Mesendoderm (in vitro differentiated cells): ENCODE measurements around the gene GPATCH4.

Source experiments
- DNase-seq: peaks from one replicate; pipeline ENCODE4 v3.0.0; 2013
- H2AK5ac ChIP-seq: 2 replicates; pipeline ENCODE4 v1.6.1; 2013; ENCODE audit warnings: low read length, inconsistent platforms
- H2BK120ac ChIP-seq: 2 replicates; pipeline ENCODE4 v1.6.1; 2013; ENCODE audit warnings: low read depth, mild to moderate bottlenecking, low read length, moderate library complexity, mixed read lengths
- H2BK15ac ChIP-seq: replicated peaks from 2 replicates; pipeline ENCODE4 v1.6.1; 2013; ENCODE audit warnings: low read depth, mild to moderate bottlenecking, moderate library complexity
- H2BK5ac ChIP-seq: 2 replicates; pipeline ENCODE4 v1.6.1; 2013; ENCODE audit warnings: low read length, inconsistent platforms
- H3K18ac ChIP-seq: 2 replicates; pipeline ENCODE4 v1.6.1; 2013; ENCODE audit warnings: mild to moderate bottlenecking, low read length, mixed read lengths
- H3K23ac ChIP-seq: one replicate; pipeline ENCODE4 v1.6.1; 2013; ENCODE audit warnings: low read length
- H3K27ac ChIP-seq: 2 replicates; pipeline ENCODE4 v1.5.1; 2013; ENCODE audit warnings: low read depth, mild to moderate bottlenecking, inconsistent platforms, low read length, moderate library complexity
- H3K27me3 ChIP-seq: 2 replicates; pipeline ENCODE4 v1.6.1; 2013; ENCODE audit warnings: low read length, control low read depth, mild to moderate bottlenecking, inconsistent platforms; ENCODE audit not compliant: insufficient read depth, poor library complexity
- H3K36me3 ChIP-seq: 2 replicates; pipeline ENCODE4 v1.6.1; 2013; ENCODE audit warnings: low read length, inconsistent platforms; ENCODE audit not compliant: control insufficient read depth, insufficient read depth
- H3K4ac ChIP-seq: one replicate; pipeline ENCODE4 v1.6.1; 2013; ENCODE audit warnings: low read depth, mild to moderate bottlenecking, low read length, moderate library complexity
- H3K4me1 ChIP-seq: 2 replicates; pipeline ENCODE4 v1.6.1; 2013; ENCODE audit warnings: low read depth, low read length, inconsistent platforms; ENCODE audit not compliant: control insufficient read depth
- H3K4me2 ChIP-seq: 2 replicates; pipeline ENCODE4 v1.6.1; 2013; ENCODE audit warnings: low read length
- H3K4me3 ChIP-seq: 2 replicates; pipeline ENCODE4 v1.5.1; 2013; ENCODE audit warnings: mild to moderate bottlenecking, low read length
- H3K56ac ChIP-seq: one replicate; pipeline ENCODE4 v1.6.1; 2013; ENCODE audit warnings: low read length
- H3K79me1 ChIP-seq: 2 replicates; pipeline ENCODE4 v1.6.1; 2013; ENCODE audit warnings: low read length, inconsistent platforms
- H3K79me2 ChIP-seq: 2 replicates; pipeline ENCODE4 v1.6.1; 2013; ENCODE audit warnings: mild to moderate bottlenecking, low read length; ENCODE audit not compliant: control insufficient read depth, insufficient read depth
- H3K9ac ChIP-seq: 2 replicates; pipeline ENCODE4 v1.6.1; 2013; ENCODE audit warnings: low read length, inconsistent platforms
- H4K5ac ChIP-seq: one replicate; pipeline ENCODE4 v1.6.1; 2013; ENCODE audit warnings: low read length
- H4K8ac ChIP-seq: one replicate; pipeline ENCODE4 v1.6.1; 2013; ENCODE audit warnings: low read depth, mild to moderate bottlenecking, control low read depth, low read length, moderate library complexity
- WGBS: extraction: QIAGEN DNeasy Blood & Tissue Kit; methylation state at CpG from one replicate; pipeline ENCODE4 v1.1.7; 2013; ENCODE audit warnings: low lambda C conversion rate, missing lambda C conversion rate; ENCODE audit not compliant: insufficient coverage; ENCODE audit errors: extremely low coverage; 5-methylcytosine and 5-hydroxymethylcytosine counted together

GPATCH4 gene

GRCh38 chr1:156598731-156599432 is 2.4 kb downstream of the GPATCH4 start:
- H2BK120ac ChIP-seq = no peak overlapping the region
- H3K4ac ChIP-seq = no peak overlapping the region
- no peak overlapping the region for H3K23ac ChIP-seq
- no peak overlapping the region for H3K4me3 ChIP-seq
- H2AK5ac ChIP-seq = no peak overlapping the region
- no peak overlapping the region for H4K5ac ChIP-seq
- peaks cover 9% of the 10 kb centered on the region for H3K36me3 ChIP-seq
- WGBS = no CpG with 5 or more reads among the region's 4 CpGs
- peaks cover 13% of the 10 kb centered on the region for H3K79me2 ChIP-seq
- no peak for DNase-seq
- H2BK5ac ChIP-seq = no peak overlapping the region
- no peaks in the 10 kb centered on the region for H3K27me3 ChIP-seq
- no peak overlapping the region for H3K9ac ChIP-seq
- H3K79me1 ChIP-seq = peaks cover 14% of the 10 kb centered on the region
- no peak overlapping the region for H3K4me2 ChIP-seq
- H4K8ac ChIP-seq = no peak overlapping the region
- H3K27ac ChIP-seq = no peak overlapping the region
- no peaks in the 10 kb centered on the region for H3K4me1 ChIP-seq
- H2BK15ac ChIP-seq = no peak overlapping the region
- no peak overlapping the region for H3K56ac ChIP-seq
- no peak overlapping the region for H3K18ac ChIP-seq

- no peaks in the 10 kb centered on the region for H3K4me1 ChIP-seq
- no CpG with 5 or more reads among the region's 5 CpGs for WGBS
- peaks cover 14% of the 10 kb centered on the region for H3K79me1 ChIP-seq
- H3K36me3 ChIP-seq = peaks cover 9% of the 10 kb centered on the region
- H3K4me3 ChIP-seq = no peak overlapping the region
- no peak overlapping the region for H3K18ac ChIP-seq
- peaks cover 13% of the 10 kb centered on the region for H3K79me2 ChIP-seq
- H3K27me3 ChIP-seq = no peaks in the 10 kb centered on the region
- no peak overlapping the region for H3K9ac ChIP-seq
- H3K4ac ChIP-seq = no peak overlapping the region
- no peak overlapping the region for H3K56ac ChIP-seq
- no peak overlapping the region for H2AK5ac ChIP-seq
- H2BK5ac ChIP-seq = no peak overlapping the region
- no peak overlapping the region for H3K23ac ChIP-seq
- no peak overlapping the region for H2BK120ac ChIP-seq
- H4K5ac ChIP-seq = no peak overlapping the region
- no peak overlapping the region for H3K27ac ChIP-seq
- no peak overlapping the region for H4K8ac ChIP-seq
- H3K4me2 ChIP-seq = no peak overlapping the region
- no peak overlapping the region for H2BK15ac ChIP-seq
- DNase-seq = no peak
Measured at GRCh38 chr1:156598125-156598524, 3.2 kb downstream of the GPATCH4 start.

- Histone ChIP-seq H3K27ac (no peak overlapping the region), H3K56ac (no peak overlapping the region), H3K36me3 (peaks cover 9% of the 10 kb centered on the region), H3K79me1 (peaks cover 14% of the 10 kb centered on the region), H3K27me3 (no peaks in the 10 kb centered on the region), H3K4me3 (no peak overlapping the region), H3K23ac (no peak overlapping the region), H2BK120ac (no peak overlapping the region), H3K4ac (no peak overlapping the region), H4K8ac (no peak overlapping the region), H3K9ac (no peak overlapping the region), H2BK5ac (no peak overlapping the region), H2BK15ac (no peak overlapping the region), H3K4me1 (no peaks in the 10 kb centered on the region), H3K18ac (no peak overlapping the region), H3K4me2 (no peak overlapping the region), H4K5ac (no peak overlapping the region), H2AK5ac (no peak overlapping the region), H3K79me2 (peaks cover 13% of the 10 kb centered on the region)
- DNase-seq = no peak
- no CpG with 5 or more reads among the region's 3 CpGs for WGBS
Measured at GRCh38 chr1:156596426-156596825, 4.9 kb downstream of the GPATCH4 start.

GRCh38 chr1:156595016-156595415 is 6.3 kb downstream of the GPATCH4 start:
- WGBS = no CpG with 5 or more reads among the region's 2 CpGs

GRCh38 chr1:156594190-156594589 is 7.1 kb downstream of the GPATCH4 start:
- Histone ChIP-seq H3K36me3 (peaks cover 9% of the 10 kb centered on the region), H2BK120ac (no peak overlapping the region), H3K4me3 (no peak overlapping the region)

More at GRCh38 chr1:156595016-156595415, 6.3 kb downstream of the GPATCH4 start:
- H3K36me3 ChIP-seq = peaks cover 9% of the 10 kb centered on the region
- H2BK15ac ChIP-seq = no peak overlapping the region
- H3K79me1 ChIP-seq = peaks cover 14% of the 10 kb centered on the region
- H3K4ac ChIP-seq = no peak overlapping the region
- no peak overlapping the region for H3K9ac ChIP-seq
- H4K8ac ChIP-seq = no peak overlapping the region
- no peak overlapping the region for H3K56ac ChIP-seq
- H2BK5ac ChIP-seq = no peak overlapping the region
- no peak overlapping the region for H2BK120ac ChIP-seq
- H3K79me2 ChIP-seq = peaks cover 5% of the 10 kb centered on the region
- H3K4me3 ChIP-seq = no peak overlapping the region
- no peak for DNase-seq
- no peak overlapping the region for H4K5ac ChIP-seq
- H3K4me2 ChIP-seq = no peak overlapping the region
- H3K27me3 ChIP-seq = no peaks in the 10 kb centered on the region
- no peak overlapping the region for H3K27ac ChIP-seq
- no peak overlapping the region for H3K18ac ChIP-seq
- no peaks in the 10 kb centered on the region for H3K4me1 ChIP-seq
- H2AK5ac ChIP-seq = no peak overlapping the region
- no peak overlapping the region for H3K23ac ChIP-seq

GRCh38 chr1:156593661-156593989 is 7.7 kb downstream of the GPATCH4 start:
- Histone ChIP-seq H3K18ac (no peak overlapping the region), H3K4me3 (no peak overlapping the region), H3K56ac (no peak overlapping the region), H3K4me2 (no peak overlapping the region), H3K4ac (no peak overlapping the region), H3K79me1 (peaks cover 4% of the 10 kb centered on the region), H3K9ac (no peak overlapping the region), H3K36me3 (peaks cover 9% of the 10 kb centered on the region), H2BK120ac (no peak overlapping the region), H2BK5ac (no peak overlapping the region), H4K5ac (no peak overlapping the region), H3K4me1 (no peaks in the 10 kb centered on the region), H4K8ac (no peak overlapping the region), H3K79me2 (no peaks in the 10 kb centered on the region), H2BK15ac (no peak overlapping the region), H3K27me3 (no peaks in the 10 kb centered on the region), H2AK5ac (no peak overlapping the region), H3K23ac (no peak overlapping the region), H3K27ac (no peak overlapping the region)
- no CpG with 5 or more reads among the region's 8 CpGs for WGBS
- DNase-seq = no peak

More at GRCh38 chr1:156594190-156594589, 7.1 kb downstream of the GPATCH4 start:
- Histone ChIP-seq H3K4ac (no peak overlapping the region), H3K18ac (no peak overlapping the region), H3K79me1 (peaks cover 8% of the 10 kb centered on the region), H2BK5ac (no peak overlapping the region), H3K23ac (no peak overlapping the region), H3K4me1 (no peaks in the 10 kb centered on the region), H4K5ac (no peak overlapping the region), H3K56ac (no peak overlapping the region), H3K4me2 (no peak overlapping the region), H2BK15ac (no peak overlapping the region), H3K27me3 (no peaks in the 10 kb centered on the region), H4K8ac (no peak overlapping the region), H2AK5ac (no peak overlapping the region), H3K79me2 (no peaks in the 10 kb centered on the region), H3K27ac (no peak overlapping the region), H3K9ac (no peak overlapping the region)
- no peak for DNase-seq
- no CpG with 5 or more reads among the region's 3 CpGs for WGBS
